PC-9 (cell line): ENCODE data around the gene IRAK1. TPM values are rescaled to one million over a fixed set of nuclear protein-coding genes. Genes with fewer than 3 reads are reported as not detected.

Experiments used
- BruUV-seq: library from RNA; stranded (reverse); fragments of 400-500 nt; replicated peaks from 2 replicates; lab custom pipeline; 2021; lab: Mats Ljungman, UMichigan
- CTCF ChIA-PET: fragments of 300-600 bp; sonication (Branson Sonifier 250); formaldehyde crosslinking; loops from one replicate; lab custom pipeline; 2022; ENCODE audit warnings: antibody characterized with exemption; lab: Charles Lee
- POLR2A ChIA-PET: fragments of 300-600 bp; sonication (Branson Sonifier 250); formaldehyde crosslinking; loops from one replicate; lab custom pipeline; 2022; ENCODE audit warnings: antibody characterized with exemption; ENCODE audit not compliant: unreplicated experiment; lab: Charles Lee
- DNase-seq, 2 experiments: peaks; one replicate each; pipeline versions ENCODE4 v3.0.0 to v3.0.0-alpha.2; 2015 to 2022; ENCODE audit warnings: mixed read lengths in 1 of 2
- H2AFZ ChIP-seq: fragments of 200-600 bp; sonication (generic); 2 replicates; pipeline ENCODE4 v1.8.1; 2017; ENCODE audit warnings: antibody characterized with exemption
- H3F3A ChIP-seq: fragments of 200-600 bp; sonication (generic); 2 replicates; pipeline ENCODE4 v1.8.1; 2017; ENCODE audit warnings: antibody characterized with exemption, mild to moderate bottlenecking, low read depth; ENCODE audit not compliant: insufficient read depth
- H3K27ac ChIP-seq: fragments of 200-600 bp; sonication (generic); 2 replicates; pipeline ENCODE4 v1.6.1; 2016; ENCODE audit warnings: mixed run types
- H3K27me3 ChIP-seq: fragments of 200-600 bp; sonication (generic); 2 replicates; pipeline ENCODE4 v1.6.1; 2016; ENCODE audit warnings: low read depth, mixed run types; ENCODE audit not compliant: insufficient read depth
- H3K36me3 ChIP-seq: fragments of 200-600 bp; sonication (generic); 2 replicates; pipeline ENCODE4 v1.6.1; 2016; ENCODE audit warnings: low read depth, mixed run types
- H3K4me1 ChIP-seq: fragments of 200-600 bp; sonication (generic); replicated peaks from 2 replicates; pipeline ENCODE4 v1.6.1; 2016; ENCODE audit warnings: mixed run types; ENCODE audit not compliant: insufficient read depth
- H3K4me2 ChIP-seq: fragments of 200-600 bp; sonication (generic); 2 replicates; pipeline ENCODE4 v1.6.1; 2017; ENCODE audit warnings: mixed run types
- H3K4me3 ChIP-seq: fragments of 200-600 bp; sonication (generic); 2 replicates; pipeline ENCODE4 v1.6.1; 2016; ENCODE audit warnings: mixed run types
- H3K79me2 ChIP-seq: fragments of 200-600 bp; sonication (generic); 2 replicates; pipeline ENCODE4 v1.6.1; 2017; ENCODE audit warnings: low read depth, mixed run types
- H3K9me2 ChIP-seq: fragments of 200-600 bp; sonication (generic); 2 replicates; pipeline ENCODE4 v1.8.1; 2017; ENCODE audit warnings: mild to moderate bottlenecking; ENCODE audit not compliant: insufficient read depth
- H3K9me3 ChIP-seq: fragments of 200-600 bp; sonication (generic); 2 replicates; pipeline ENCODE4 v1.8.1; 2016; ENCODE audit warnings: low read depth; ENCODE audit not compliant: insufficient read depth
- H4K20me1 ChIP-seq: fragments of 200-600 bp; sonication (generic); 2 replicates; pipeline ENCODE4 v1.8.1; 2017; ENCODE audit not compliant: insufficient read depth
- EZH2 ChIP-seq: fragments of 200-600 bp; sonication (generic); IDR thresholded peaks from 2 replicates; pipeline ENCODE4 v1.8.0; 2017; ENCODE audit warnings: antibody characterized with exemption, low read depth
- intact Hi-C: fragments of 100-400 bp; cut with micrococcal nuclease; formaldehyde crosslinking; loops from one replicate; pipeline ENCODE4 v1.10.0; 2022; ENCODE audit not compliant: unreplicated experiment
- total RNA-seq: library from RNA; stranded (reverse); gene quantifications from 2 replicates; pipeline ENCODE4 v1.2.3, GENCODE V29; 2021
- TF ChIP-seq, protein P1 (sequence below): fragments of 200-600 bp; sonication (generic); conservative IDR thresholded peaks from 2 replicates; pipeline ENCODE4 v1.6.1; 2017; ENCODE audit warnings: mixed run types, antibody characterized with exemption, mild to moderate bottlenecking, moderate library complexity

The IRAK1 gene
- total RNA-seq, 1 experiment from 2014 or later, result 364 TPM

- Histone ChIP-seq H3K27me3 (no peaks in the 10 kb centered on the region), H3K4me3 (no peak overlapping the region), H3K27ac (no peak overlapping the region), H3K4me2 (no peak overlapping the region), H3K4me1 (no peaks in the 10 kb centered on the region), H4K20me1 (no peaks in the 10 kb centered on the region), H3F3A (no peaks in the 10 kb centered on the region), H3K9me2 (no peaks in the 10 kb centered on the region), H2AFZ (no peak overlapping the region), H3K36me3 (no peaks in the 10 kb centered on the region), H3K9me3 (no peaks in the 10 kb centered on the region), H3K79me2 (no peaks in the 10 kb centered on the region)
- TF ChIP-seq, protein P1, sequence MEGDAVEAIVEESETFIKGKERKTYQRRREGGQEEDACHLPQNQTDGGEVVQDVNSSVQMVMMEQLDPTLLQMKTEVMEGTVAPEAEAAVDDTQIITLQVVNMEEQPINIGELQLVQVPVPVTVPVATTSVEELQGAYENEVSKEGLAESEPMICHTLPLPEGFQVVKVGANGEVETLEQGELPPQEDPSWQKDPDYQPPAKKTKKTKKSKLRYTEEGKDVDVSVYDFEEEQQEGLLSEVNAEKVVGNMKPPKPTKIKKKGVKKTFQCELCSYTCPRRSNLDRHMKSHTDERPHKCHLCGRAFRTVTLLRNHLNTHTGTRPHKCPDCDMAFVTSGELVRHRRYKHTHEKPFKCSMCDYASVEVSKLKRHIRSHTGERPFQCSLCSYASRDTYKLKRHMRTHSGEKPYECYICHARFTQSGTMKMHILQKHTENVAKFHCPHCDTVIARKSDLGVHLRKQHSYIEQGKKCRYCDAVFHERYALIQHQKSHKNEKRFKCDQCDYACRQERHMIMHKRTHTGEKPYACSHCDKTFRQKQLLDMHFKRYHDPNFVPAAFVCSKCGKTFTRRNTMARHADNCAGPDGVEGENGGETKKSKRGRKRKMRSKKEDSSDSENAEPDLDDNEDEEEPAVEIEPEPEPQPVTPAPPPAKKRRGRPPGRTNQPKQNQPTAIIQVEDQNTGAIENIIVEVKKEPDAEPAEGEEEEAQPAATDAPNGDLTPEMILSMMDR, result no peak
- TF ChIP-seq EZH2, result no peak
- intact Hi-C loops, result no loop called here
- POLR2A ChIA-PET, result no interaction called here
- no TSS peak for BruUV-seq
- CTCF ChIA-PET, result no interaction called here
- no peak for DNase-seq
Measured at GRCh38 chrX:153991013-153991580, 28.6 kb downstream of the IRAK1 start.

GRCh38 chrX:153989973-153990655 is 29.6 kb downstream of the IRAK1 start:
- POLR2A ChIA-PET, result no interaction called here
- H3F3A ChIP-seq, result no peaks in the 10 kb centered on the region
- TF ChIP-seq, protein P1, result no peak
- TF ChIP-seq EZH2, result no peak
- no TSS peak for BruUV-seq
- H3K27me3 ChIP-seq, result no peaks in the 10 kb centered on the region
- no peak overlapping the region for H3K4me3 ChIP-seq
- no peaks in the 10 kb centered on the region for H3K4me1 ChIP-seq
- DNase-seq, result no peak
- H3K79me2 ChIP-seq, result no peaks in the 10 kb centered on the region
- intact Hi-C loops, result no loop called here
- H3K36me3 ChIP-seq, result no peaks in the 10 kb centered on the region
- no peaks in the 10 kb centered on the region for H3K9me2 ChIP-seq
- no peak overlapping the region for H3K4me2 ChIP-seq
- CTCF ChIA-PET, result no interaction called here
- H4K20me1 ChIP-seq, result no peaks in the 10 kb centered on the region
- no peak overlapping the region for H2AFZ ChIP-seq
- no peak overlapping the region for H3K27ac ChIP-seq
- no peaks in the 10 kb centered on the region for H3K9me3 ChIP-seq

DNA sequence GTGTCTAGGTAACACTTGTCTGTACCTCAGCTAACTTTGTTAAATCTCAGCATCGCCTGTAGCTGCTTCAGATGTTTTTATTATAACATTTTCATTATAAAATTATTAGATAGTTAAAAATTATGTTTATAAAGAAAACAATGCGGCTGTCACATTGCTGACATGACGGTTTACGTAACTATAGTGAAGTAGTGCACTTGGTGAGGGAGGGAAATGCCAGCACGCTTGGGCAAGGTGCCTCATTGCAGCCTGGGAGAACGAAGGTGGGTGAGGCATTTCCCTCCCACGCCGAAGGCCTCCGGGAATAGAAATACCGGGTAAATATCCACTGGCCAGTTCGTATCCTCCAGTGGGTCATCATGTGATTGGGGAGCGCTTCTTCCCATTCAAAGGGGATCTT is 31.2 kb downstream of the IRAK1 start:
- ChIA-PET CTCF (no interaction called here), POLR2A (no interaction called here)
- no peaks in the 10 kb centered on the region for H3F3A ChIP-seq
- no peak overlapping the region for H3K4me2 ChIP-seq
- H3K27ac ChIP-seq, result no peak overlapping the region
- no peaks in the 10 kb centered on the region for H3K9me2 ChIP-seq
- no peaks in the 10 kb centered on the region for H3K27me3 ChIP-seq
- DNase-seq, result no peak
- H3K9me3 ChIP-seq, result no peaks in the 10 kb centered on the region
- H4K20me1 ChIP-seq, result no peaks in the 10 kb centered on the region
- TF ChIP-seq, protein P1, result no peak
- TF ChIP-seq EZH2, result no peak
- H3K36me3 ChIP-seq, result no peaks in the 10 kb centered on the region
- no peak overlapping the region for H3K4me3 ChIP-seq
- intact Hi-C loops, result no loop called here
- BruUV-seq, result no TSS peak
- no peaks in the 10 kb centered on the region for H3K79me2 ChIP-seq
- H2AFZ ChIP-seq, result no peak overlapping the region
- no peaks in the 10 kb centered on the region for H3K4me1 ChIP-seq
